HPDE6-E6E7 (cell line): ENCODE data around the gene PDZD4.
A peak's percentile ranks its signal among the peaks of the same experiment; 100 is the strongest.

Experiments used
- DNase-seq: peaks from one replicate; pipeline ENCODE4 v3.0.0; 2011; ENCODE audit warnings: missing footprints; ENCODE audit errors: extremely low spot score

PDZD4 gene, protein sequence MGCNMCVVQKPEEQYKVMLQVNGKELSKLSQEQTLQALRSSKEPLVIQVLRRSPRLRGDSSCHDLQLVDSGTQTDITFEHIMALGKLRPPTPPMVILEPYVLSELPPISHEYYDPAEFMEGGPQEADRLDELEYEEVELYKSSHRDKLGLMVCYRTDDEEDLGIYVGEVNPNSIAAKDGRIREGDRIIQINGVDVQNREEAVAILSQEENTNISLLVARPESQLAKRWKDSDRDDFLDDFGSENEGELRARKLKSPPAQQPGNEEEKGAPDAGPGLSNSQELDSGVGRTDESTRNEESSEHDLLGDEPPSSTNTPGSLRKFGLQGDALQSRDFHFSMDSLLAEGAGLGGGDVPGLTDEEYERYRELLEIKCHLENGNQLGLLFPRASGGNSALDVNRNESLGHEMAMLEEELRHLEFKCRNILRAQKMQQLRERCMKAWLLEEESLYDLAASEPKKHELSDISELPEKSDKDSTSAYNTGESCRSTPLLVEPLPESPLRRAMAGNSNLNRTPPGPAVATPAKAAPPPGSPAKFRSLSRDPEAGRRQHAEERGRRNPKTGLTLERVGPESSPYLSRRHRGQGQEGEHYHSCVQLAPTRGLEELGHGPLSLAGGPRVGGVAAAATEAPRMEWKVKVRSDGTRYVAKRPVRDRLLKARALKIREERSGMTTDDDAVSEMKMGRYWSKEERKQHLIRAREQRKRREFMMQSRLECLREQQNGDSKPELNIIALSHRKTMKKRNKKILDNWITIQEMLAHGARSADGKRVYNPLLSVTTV

DNA sequence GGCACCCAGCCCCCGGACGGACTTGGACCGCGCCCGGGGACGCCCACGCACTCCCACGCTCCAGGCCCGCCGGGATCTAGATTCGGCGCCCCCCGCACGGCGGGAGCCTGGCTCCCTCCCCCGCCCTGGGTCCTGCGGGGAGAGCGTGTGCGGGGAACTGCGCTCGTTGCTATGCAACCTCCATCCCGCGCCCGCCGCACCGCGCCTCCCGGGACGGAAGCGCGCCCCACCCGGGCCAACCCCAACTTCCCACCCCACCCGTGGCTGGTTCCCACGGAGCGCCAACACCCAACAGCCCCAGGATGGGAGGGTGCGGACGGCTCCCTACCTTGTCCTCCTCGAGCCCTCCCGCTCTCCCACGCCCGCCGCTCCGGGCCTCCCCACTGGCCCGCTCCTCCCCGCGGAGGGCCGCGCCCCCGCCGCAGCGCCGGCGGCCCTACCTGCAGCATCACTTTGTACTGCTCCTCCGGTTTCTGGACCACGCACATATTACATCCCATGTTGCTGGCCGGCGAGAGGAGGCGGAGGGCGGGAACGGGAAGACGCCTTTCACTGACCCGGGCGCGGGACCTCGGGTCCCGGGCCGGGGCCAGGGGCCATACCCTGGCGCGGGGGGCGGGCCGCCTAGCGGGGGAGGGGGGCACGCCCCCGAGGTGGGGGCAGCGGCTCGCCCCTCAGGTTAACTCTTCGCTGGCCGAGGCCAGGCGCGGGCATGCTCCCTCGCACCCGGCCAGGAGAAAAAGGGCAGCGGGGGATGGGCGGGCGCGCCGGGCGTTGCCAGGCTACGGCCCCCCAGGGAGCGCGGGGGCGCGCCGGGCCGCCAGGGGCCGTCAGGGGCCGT, at the start of gene PDZD4:
PDZD4 (minus strand) TSS at position 746 of the 841 bp plus-strand sequence; CDS start at position 500, 246 bp downstream.
- no peak for DNase-seq

DNA sequence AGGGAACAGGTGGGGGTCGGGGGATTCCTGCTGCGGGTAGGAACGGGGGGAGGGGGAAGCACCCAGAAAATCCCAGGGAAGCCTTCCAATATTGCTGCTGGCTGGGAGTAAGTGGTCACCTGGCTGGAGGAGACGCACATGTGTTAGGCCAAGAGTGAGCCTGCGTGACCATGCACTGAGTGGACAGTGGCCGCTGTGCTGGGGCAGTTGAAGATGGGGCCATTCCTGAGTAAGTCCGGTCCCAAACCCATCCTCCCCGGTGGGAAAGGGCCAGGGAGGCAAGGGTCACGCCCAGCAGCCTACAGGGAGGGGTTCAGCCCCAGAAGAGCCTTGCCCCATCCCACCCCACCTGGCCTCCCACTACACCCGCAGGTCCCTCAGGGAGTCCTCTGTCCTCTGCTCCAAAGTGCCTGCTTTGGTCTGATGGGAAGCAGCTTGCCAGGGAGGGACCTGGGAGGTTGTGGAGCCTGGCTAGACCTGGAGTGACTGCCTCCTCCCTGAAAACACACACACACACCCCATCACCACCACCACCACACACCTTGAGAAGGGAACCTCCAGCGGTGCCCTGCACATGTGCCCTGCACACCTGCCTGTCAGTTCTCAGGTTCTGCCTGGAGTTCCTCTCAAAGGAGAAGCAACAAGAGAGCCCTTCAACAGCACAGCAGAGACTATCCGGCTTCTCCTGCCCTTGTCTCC, 49.5 kb upstream of the PDZD4 start:
- DNase-seq: no peak

DNA sequence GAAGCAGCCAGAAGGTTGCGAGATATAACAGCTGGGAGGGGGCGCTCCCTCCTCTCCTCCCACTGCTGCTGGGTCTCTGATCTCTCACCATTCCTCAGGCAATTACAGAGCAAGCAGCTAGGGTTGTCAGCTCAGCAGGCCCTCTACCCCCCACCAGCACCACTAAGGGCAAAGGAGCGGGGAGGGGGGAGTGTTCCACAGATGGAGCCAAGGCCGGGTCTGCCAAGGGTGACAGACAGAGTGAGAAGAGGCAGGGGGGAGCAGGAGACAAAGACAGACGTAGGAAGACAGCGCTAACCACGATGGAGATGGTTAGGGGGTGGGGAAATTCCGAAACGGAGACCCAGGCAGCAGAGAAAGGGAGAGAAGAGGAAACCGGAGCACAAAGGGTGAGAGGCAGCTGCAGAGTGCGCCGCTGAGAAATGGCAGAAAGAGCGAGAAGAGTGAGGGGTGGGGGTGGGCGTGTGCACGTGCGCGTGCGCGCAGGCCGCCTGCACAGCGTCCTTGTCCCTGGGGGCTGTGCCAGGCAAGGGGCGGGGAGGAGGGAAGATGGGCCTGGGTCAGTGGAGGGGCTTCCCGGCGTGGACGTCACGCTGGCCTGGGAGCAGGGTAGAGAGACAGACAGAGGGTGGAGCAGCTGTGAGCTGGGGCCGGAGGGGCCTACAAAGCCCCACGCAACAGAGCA, 48.8 kb upstream of the PDZD4 start:
- no peak for DNase-seq

DNA sequence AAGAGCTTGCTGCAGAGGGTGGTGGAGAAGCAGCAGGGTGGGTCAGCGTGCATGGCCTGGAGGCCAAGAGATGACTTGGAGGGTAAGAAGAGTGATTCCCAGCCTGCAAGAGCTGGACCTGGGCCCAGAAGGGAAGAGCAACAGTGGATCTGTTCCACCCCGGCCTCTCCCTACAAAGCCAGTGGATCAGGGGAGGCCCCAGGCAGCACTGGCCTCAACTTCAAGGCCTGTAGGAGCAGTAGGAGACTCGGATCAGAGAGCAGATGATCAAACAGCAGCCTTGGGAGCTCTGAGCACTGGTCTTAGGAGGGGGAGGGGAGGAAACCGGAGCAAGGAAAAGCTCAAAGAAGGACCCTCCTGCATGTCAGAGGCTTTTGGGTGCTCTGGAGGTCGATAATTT, 48.0 kb upstream of the PDZD4 start:
- no peak for DNase-seq

DNA sequence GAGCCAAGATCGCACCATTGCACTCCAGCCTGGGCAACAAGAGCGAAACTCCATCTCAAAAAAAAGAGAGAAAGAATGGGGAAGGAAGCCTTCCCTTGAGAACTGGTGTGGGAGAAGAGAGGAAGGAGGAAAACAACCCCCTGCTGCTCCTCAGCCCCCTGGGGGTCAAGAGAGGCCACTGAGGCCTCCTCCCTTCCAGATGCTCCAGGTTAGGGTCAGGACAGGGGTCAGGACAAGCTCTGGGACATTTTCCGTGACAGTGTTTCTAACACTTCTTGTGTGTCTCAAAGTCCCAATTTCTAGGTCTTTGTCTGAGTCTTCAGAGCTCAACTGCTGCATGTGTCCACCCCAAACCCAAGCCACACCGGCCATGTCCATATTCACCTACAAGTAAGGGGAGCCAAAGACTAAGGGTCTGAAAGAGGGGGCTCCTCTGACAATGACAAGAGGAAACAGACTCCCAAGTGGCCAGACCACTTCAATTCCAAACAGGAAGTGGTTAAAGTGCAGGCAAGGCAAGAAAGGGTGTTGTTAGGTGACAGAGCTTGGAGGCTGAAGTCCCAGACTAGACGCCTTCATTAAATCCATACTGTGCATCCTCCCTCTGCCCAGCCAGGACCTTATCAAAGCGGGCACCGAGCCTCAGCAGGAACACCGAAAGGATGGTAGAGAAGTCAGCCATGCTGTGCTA, 47.4 kb upstream of the PDZD4 start:
- DNase-seq: no peak

DNA sequence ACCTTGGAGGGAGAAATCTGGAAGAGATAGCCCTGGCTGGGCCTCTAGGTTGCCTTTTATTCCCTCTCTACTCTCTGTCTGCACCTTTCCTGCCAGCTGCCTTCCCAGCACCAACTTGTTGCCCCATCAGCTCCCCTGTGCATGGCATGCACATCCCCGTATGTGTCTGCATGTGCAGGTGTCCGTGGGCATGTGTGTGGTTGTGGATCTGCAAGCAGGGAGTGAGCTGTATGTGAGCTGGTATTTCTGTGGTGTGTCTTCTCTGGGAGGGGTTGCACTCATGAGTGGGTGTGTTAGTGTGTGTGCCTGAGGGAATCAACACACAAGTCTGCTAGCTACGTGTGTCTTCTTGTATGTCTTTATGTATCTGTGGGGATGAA, 45.8 kb upstream of the PDZD4 start:
- no peak for DNase-seq

DNA sequence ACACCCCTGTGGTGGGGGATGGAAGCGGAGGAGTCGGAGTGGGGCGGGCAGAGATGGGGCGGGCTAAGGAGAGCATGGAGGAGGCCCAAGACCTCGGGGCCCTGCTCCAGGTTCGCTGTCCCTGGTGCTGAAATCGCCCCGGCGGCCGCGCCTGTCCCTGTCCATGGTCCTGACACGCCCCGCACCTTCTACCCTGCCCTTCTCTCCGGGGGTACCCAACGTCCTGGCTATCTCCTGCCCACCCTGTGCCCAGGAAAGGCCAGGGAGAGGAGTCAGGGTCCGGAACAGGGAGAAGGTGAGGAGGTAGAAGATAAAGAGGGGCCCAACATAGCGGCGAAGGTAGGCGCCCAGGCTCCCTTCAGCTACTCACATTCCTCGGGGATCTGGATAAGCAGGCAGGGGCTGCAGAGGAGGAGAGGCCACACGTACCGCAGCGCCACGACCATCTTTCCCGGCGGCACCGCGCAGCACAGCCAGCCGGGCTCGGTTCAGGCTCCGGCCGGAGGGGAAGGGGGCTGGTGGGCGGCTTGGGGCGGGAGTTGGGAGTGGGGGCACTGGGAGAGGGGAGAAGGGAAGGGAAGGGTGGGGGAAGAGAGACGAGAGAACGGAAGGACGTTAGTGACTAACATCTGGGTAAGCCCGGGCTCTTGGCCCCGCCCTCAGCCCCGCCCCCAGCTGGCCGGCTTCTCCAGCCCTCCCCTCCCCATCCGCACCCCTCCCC, 45.2 kb upstream of the PDZD4 start:
- peak; percentile 70 for DNase-seq

DNA sequence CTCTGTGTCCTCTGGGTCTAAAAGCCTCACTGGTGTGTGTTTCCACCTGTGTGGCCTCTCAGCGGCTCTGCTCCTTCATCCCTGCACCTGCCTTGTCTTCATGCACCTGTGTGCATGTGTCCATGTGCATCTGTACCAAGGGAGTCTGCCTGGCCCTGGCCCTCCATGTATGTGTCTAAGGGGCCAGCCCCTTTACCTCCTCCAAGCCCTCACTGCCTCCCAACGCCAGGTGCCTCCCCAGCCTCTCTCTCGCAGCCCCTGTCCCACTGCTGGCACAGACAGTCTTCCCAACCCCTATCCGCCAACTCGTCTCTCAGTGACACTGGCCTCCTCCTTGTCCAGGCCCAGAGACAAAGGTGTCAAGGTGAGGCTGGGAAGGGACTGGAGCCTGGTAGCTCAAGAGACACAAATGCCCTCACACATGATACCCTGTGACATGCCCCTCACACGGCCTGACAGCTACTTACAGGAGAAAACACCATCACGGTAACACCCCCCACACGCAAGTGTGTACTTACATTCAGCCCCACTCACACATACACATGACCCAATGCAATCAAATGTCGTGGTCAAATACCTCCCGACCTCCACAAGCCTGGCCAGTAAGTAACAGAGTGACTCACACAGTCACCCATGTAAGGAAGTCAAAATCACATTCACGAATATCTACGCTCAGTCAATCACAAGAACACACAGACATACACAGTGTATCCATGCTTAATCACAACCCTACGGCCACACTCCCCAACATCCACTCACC, 44.2 kb upstream of the PDZD4 start:
- no peak for DNase-seq

DNA sequence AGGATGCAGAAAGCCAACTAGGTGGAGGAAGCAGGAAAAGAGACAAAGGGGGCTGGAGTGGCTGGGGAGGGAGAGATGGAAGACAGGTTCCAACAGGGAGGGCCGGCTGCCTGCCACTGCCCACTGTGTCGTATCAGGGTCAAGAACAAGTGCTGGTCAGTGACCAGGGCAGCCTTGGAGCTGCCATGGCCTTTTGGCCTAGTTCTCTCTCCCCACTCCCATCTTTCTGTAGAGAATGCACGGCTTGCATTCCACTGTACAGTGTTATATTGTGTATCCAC, 43.7 kb upstream of the PDZD4 start:
- DNase-seq: no peak

DNA sequence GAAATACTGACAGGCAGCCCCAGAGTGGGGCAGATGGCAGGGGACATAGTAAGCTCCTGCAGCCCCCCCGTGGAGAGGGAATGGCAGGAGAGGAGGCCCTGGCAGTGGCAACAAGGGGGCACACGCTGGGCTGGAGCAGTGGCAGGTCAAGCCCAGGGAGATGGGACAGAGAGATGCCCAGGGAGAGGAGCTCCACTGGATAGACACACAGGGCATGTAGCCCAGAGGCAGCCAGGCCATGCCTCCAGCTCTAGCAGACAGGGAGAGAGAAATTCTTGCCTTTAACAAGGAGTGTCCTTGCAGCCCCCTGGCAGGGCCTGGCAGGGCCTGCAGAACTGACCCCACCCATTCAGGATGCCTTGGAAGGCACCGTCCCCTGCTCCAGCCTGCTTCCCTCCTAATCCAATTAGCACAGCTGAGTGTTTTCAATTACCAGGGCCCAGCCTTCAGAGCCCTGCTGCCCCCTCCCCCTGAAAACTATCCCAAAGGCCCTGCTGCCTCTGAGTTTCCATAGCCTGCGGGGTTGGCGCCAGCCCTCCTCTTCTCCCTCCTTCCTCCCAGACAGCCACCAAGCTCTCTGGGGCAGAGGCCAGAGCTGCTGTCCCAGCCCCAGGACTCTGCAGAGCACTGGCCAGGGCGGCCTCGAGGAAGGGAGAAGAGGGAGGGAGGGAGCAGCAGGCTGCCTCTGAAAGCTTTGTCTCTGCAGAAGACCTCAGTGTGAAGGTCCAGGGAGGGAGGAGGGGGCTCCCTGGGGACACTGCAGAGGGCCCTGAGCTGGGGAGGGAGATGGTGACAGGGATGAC, 43.1 kb upstream of the PDZD4 start:
- DNase-seq: no peak

DNA sequence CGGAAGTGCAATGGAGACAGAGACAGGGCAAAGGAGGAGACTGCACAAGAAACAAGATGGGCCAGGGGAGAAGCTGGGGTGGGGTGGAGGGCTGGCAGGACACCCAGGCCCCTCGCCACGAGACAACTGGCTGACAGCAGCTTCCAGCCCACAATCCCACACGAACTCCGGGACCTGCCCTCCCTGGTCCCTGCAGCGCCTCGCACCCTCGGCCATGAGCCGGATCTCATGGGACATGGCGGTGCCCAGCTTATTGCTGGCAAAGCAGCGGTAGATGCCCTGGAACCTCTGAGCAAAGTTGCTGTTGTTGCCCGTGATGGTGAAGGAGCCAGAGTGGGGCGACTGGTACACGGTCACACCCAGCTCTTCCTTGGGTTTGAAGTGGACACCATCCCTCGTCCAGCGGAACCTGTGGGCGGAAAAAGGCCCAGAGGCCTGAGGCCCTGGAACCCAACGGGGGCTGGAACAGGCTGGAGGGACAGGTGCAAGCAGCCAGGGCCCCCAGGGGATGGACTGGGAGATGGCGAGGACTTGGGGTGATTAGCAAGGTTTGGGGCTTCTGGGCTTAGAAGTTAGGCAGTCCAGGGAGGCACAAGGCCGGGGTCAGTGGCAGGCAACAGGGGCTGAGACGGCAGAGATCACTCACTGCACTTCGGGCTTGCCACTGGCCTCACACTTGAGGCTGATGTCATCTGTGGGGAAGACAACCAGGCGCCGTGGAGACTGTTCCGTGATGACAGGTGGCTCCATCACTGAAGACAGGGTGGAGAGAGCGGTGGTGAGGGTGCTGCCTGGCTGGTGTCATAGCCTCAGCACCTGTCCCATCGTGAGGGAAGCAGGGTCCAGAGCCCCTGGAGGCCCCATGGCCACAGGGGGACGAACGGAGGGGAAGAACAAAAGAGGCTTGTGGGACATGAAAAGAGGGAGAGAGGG, 41.9 kb upstream of the PDZD4 start:
- no peak for DNase-seq

DNA sequence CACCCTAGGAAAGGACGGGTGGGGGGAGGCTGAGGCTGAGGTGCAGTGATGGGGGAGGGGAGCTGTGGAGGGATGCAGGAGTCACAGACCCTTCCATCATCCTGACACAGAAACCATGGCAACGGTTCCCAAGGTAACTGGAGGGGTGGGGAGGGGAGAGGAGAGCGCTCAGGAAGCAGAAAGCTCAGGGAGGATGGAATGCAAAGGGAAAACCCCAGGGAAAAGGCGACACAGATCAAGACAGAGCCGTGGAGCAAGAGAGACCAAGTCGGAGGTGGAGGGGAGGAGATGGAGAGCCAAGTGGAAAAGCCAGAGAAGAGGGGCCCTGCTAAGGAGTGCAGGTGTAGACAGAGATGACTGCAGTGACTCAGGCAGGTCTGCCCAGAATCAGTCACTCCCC, 41.1 kb upstream of the PDZD4 start:
- no peak for DNase-seq

DNA sequence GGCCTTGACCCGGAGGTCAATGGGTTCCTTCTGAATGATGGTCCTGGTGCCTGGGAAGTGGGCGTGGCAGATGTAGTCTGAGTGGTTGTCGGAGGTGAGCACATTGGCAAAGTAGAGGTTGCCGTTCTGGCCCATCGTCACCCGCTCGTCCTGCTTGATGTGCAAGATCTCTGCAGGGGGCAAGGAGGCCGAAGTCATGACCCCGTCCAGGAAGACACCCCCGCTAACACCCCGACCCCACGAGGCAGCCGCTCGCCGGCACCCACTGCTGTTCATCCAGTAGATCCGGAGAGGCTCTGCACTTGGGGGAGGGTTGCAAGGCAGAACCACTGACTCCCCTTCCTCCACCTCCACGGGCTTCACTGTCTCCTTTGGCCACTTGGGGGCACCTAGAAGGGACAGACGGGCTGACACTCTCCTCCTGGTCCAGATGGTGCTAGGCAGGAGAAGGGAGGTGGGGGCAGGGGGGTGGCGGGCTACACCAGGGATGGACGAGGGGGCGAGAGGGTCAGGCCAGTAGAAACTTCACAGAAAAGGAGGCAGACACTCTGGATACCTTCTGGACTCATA, 40.5 kb upstream of the PDZD4 start:
- DNase-seq: no peak

DNA sequence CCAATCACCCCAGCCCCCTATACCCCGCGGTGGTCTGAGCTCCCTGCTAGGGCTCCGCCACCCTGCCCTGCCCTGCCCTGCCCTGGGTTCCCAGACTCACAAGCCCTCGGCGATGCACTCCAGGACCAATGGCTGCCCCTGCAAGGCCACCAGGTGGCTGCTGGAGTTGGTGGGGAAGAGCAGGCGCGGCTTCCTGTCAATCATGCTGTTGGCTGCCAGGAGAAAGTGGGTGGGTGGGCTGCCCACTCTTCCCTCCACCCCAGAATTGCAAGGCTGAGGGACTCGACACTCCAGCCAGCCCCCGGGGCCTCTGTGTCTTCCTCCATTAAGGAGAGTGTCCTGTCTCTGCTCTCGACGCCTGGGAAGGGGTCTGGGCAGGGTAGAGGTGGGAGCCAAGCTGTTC, 39.9 kb upstream of the PDZD4 start:
- no peak for DNase-seq

DNA sequence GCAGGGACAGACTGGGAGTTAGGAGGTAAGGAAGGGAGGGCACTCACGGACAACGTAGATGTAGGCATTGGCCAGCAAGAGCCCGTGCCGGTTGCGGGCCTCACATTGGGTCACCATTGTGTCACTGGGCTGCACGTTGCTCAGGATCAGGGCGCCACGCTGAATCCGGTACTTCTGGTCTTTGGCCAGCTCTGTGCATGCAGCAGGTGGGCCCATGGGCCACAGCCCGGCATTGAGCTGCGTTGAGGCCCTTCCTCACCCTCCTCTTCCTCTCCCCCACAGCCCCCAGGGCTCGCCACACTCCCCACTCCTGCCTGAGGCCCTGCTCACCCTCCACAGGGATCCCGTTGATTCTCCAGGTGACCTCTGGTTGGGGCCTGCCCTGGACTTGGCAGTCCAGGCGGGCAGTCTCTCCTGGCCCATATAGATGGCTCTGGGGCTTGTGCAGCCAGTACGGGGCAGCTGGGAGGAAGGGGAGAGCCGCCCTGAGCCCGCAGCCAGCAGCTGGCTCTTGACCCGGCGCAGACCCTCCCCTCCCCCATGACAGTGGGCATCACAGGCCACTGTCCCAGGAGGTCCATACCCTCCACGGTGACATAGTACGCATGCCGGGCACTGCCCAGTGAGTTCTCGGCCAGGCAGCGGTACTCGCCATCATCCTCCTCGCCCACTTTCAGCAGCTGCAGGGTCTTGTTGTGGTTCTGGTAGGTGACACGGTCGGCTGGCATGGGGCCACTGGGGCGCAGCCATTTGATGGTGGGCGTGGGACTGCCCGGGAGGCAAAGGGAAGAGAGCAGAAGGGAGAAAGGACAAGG, 39.3 kb upstream of the PDZD4 start:
- DNase-seq: no peak
